HCT116 (cell line): ENCODE measurements around the gene TMEM174. TPM values are rescaled to one million over a fixed set of nuclear protein-coding genes. Genes with fewer than 3 reads are reported as not detected.

Source experiments
- ATAC-seq: fragments of 200-7000 bp; cut with Tn5 transposase; 2 replicates; pipeline ENCODE4 v1.9.1; 2020; ENCODE audit warnings: mild to moderate bottlenecking, moderate library complexity
- BruUV-seq: library from RNA; stranded (reverse); fragments of 400-500 nt; replicated peaks from 2 replicates; lab custom pipeline; 2021; lab: Mats Ljungman, UMichigan
- CTCF ChIA-PET: fragments of 300-600 bp; sonication (Branson Sonifier 250); formaldehyde crosslinking; loops from one replicate; lab custom pipeline; 2021; ENCODE audit warnings: antibody characterized with exemption; lab: Charles Lee
- POLR2A ChIA-PET: fragments of 300-600, 350-600 bp; sonication (Branson Sonifier 250); formaldehyde crosslinking; loops from one replicate; lab custom pipeline; 2021; ENCODE audit warnings: antibody characterized with exemption; lab: Charles Lee
- RAD21 ChIA-PET, 2 experiments: fragments of 300-600 bp; sonication (Branson Sonifier 250); formaldehyde crosslinking; loops; one replicate each; lab custom pipeline; 2023; ENCODE audit warnings: low total read pairs in 2 of 2; ENCODE audit not compliant: uncharacterized antibody in 2 of 2, unreplicated experiment in 2 of 2, low non-redundant PET in 1 of 2; lab: Charles Lee
- DNase-seq: peaks from one replicate; pipeline ENCODE4 v3.0.0-alpha.2; 2010; ENCODE audit warnings: low read depth, low spot score
- H2AFZ ChIP-seq: fragments of 200-600 bp; shearing (Covaris generic), sonication (generic); 2 replicates; pipeline ENCODE4 v1.6.1; 2017; ENCODE audit warnings: low read depth, mixed run types, mixed read lengths, antibody characterized with exemption, low read length; ENCODE audit not compliant: poor library complexity, severe bottlenecking
- H3K27ac ChIP-seq: 2 replicates; pipeline ENCODE4 v1.5.1; 2012; ENCODE audit warnings: low read depth, low read length
- H3K27me3 ChIP-seq: fragments of 200-600 bp; sonication (generic); 2 replicates; pipeline ENCODE4 v1.6.1; 2016; ENCODE audit warnings: mixed run types, low read length, mixed read lengths; ENCODE audit not compliant: insufficient read depth
- H3K36me3 ChIP-seq, 2 experiments: fragments of 200-500 bp in 1 of 2; fragments of 200-600 bp in 1 of 2; sonication (Bioruptor generic) in 1 of 2; sonication (generic) in 1 of 2; 2 replicates each; pipeline versions ENCODE4 v1.5.1 to v1.6.1; 2014 to 2016; ENCODE audit warnings: low read length in 2 of 2, inconsistent platforms in 1 of 2, mixed read lengths in 1 of 2, mixed run types in 1 of 2; ENCODE audit not compliant: insufficient read depth in 2 of 2, control insufficient read depth in 1 of 2
- H3K4me1 ChIP-seq, 2 experiments: fragments of 200-600 bp in 1 of 2; sonication (generic) in 1 of 2; 2 replicates each; pipeline versions ENCODE4 v1.5.1 to v1.6.1; 2012 to 2017; ENCODE audit warnings: low read length in 2 of 2, inconsistent platforms in 1 of 2, mild to moderate bottlenecking in 1 of 2, mixed read lengths in 1 of 2, mixed run types in 1 of 2, moderate library complexity in 1 of 2; ENCODE audit not compliant: insufficient read depth in 2 of 2, control insufficient read depth in 1 of 2
- H3K4me2 ChIP-seq: fragments of 200-600 bp; sonication (generic); 2 replicates; pipeline ENCODE4 v1.6.1; 2017; ENCODE audit warnings: mixed run types, low read length, mixed read lengths
- H3K4me3 ChIP-seq, 2 experiments: fragments of 200-600 bp in 1 of 2; sonication (generic) in 1 of 2; replicated peaks in 1 of 2; 2 replicates each; pipeline ENCODE4 v1.5.1; 2011 to 2016; ENCODE audit warnings: low read length in 2 of 2, control low read depth in 1 of 2, low read depth in 1 of 2, mild to moderate bottlenecking in 1 of 2, mixed read lengths in 1 of 2, mixed run types in 1 of 2
- H3K79me2 ChIP-seq: fragments of 200-600 bp; sonication (generic); 2 replicates; pipeline ENCODE4 v1.6.1; 2017; ENCODE audit warnings: mild to moderate bottlenecking, mixed run types, low read length, moderate library complexity, mixed read lengths; ENCODE audit not compliant: insufficient read depth
- H3K9ac ChIP-seq: fragments of 200-600 bp; sonication (generic); 2 replicates; pipeline ENCODE4 v1.6.1; 2016; ENCODE audit warnings: low read length, mixed read lengths
- H3K9me2 ChIP-seq: fragments of 200-600 bp; sonication (generic), shearing (Covaris generic); 2 replicates; pipeline ENCODE4 v1.6.1; 2017; ENCODE audit warnings: mixed run types, mild to moderate bottlenecking, moderate library complexity; ENCODE audit not compliant: insufficient read depth
- H3K9me3 ChIP-seq, 2 experiments: fragments of 200-500 bp in 1 of 2; fragments of 200-600 bp in 1 of 2; sonication (Bioruptor generic) in 1 of 2; sonication (generic) in 1 of 2; 2 replicates each; pipeline ENCODE4 v1.6.1; 2014 to 2017; ENCODE audit warnings: low read length in 2 of 2, mixed read lengths in 2 of 2, inconsistent platforms in 1 of 2, low read depth in 1 of 2, mild to moderate bottlenecking in 1 of 2, mixed run types in 1 of 2, moderate library complexity in 1 of 2; ENCODE audit not compliant: control insufficient read depth in 1 of 2, insufficient read depth in 1 of 2
- H4K20me1 ChIP-seq: fragments of 200-600 bp; sonication (generic), shearing (Covaris generic); 2 replicates; pipeline ENCODE4 v1.6.1; 2017; ENCODE audit warnings: mixed run types, mild to moderate bottlenecking, moderate library complexity; ENCODE audit not compliant: insufficient read depth
- ATF3 ChIP-seq: IDR thresholded peaks from 2 replicates; pipeline ENCODE4 v1.6.1; 2012
- EGR1 ChIP-seq: IDR thresholded peaks from 2 replicates; pipeline ENCODE4 v1.6.1; 2012; ENCODE audit warnings: low read depth
- ELF1 ChIP-seq: IDR thresholded peaks from 2 replicates; pipeline ENCODE4 v1.6.1; 2012; ENCODE audit warnings: low read depth, borderline replicate concordance
- EZH2 ChIP-seq: fragments of 200-600 bp; sonication (generic); IDR thresholded peaks from 2 replicates; pipeline ENCODE4 v1.6.1; 2017; ENCODE audit warnings: antibody characterized with exemption, mixed run types
- EZH2phosphoT487 ChIP-seq: fragments of 200-600 bp; IDR thresholded peaks from 2 replicates; pipeline ENCODE4 v1.6.1; 2018; ENCODE audit warnings: antibody characterized with exemption, borderline replicate concordance
- FOSL1 ChIP-seq: IDR thresholded peaks from 2 replicates; pipeline ENCODE4 v1.6.1; 2012; ENCODE audit warnings: low read depth
- MAX ChIP-seq: IDR thresholded peaks from 2 replicates; pipeline ENCODE4 v1.6.1; 2012
- POLR2AphosphoS5 ChIP-seq: IDR thresholded peaks from 2 replicates; pipeline ENCODE4 v1.6.1; 2011; ENCODE audit warnings: mild to moderate bottlenecking, low read depth, low read length, moderate library complexity
- RAD21 ChIP-seq: IDR thresholded peaks from 2 replicates; pipeline ENCODE4 v1.6.1; 2012; ENCODE audit warnings: low read depth, mild to moderate bottlenecking
- SP1 ChIP-seq: IDR thresholded peaks from 2 replicates; pipeline ENCODE4 v1.6.1; 2012; ENCODE audit warnings: low read depth
- SRF ChIP-seq: IDR thresholded peaks from 2 replicates; pipeline ENCODE4 v1.6.1; 2012; ENCODE audit warnings: low read depth
- TCF7L2 ChIP-seq: IDR thresholded peaks from 2 replicates; pipeline ENCODE4 v1.7.0; 2011; ENCODE audit warnings: borderline replicate concordance, inconsistent platforms; ENCODE audit not compliant: insufficient read depth, insufficient read length; ENCODE audit errors: extremely low read depth
- YY1 ChIP-seq: IDR thresholded peaks from 2 replicates; pipeline ENCODE4 v1.6.1; 2011; ENCODE audit warnings: low read length, low read depth, moderate library complexity, mild to moderate bottlenecking; ENCODE audit not compliant: insufficient replicate concordance; ENCODE audit errors: extremely low read depth
- ZFX ChIP-seq: fragments of 450-650 bp; IDR thresholded peaks from 2 replicates; pipeline ENCODE4 v1.6.1; 2017
- intact Hi-C: fragments of 100-400 bp; cut with micrococcal nuclease; formaldehyde crosslinking; loops from 2 replicates; pipeline ENCODE4 v1.10.0; 2022
- total RNA-seq: library from RNA; stranded (reverse); gene quantifications from one replicate; pipeline ENCODE4 v1.2.1, GENCODE V29; 2021; ENCODE audit not compliant: unreplicated experiment
- TF ChIP-seq, protein P1 (sequence below): IDR thresholded peaks from 2 replicates; pipeline ENCODE4 v1.6.1; 2011; ENCODE audit warnings: mild to moderate bottlenecking, low read length, moderate library complexity; ENCODE audit not compliant: insufficient replicate concordance; ENCODE audit errors: extremely low read depth

The TMEM174 gene
- total RNA-seq, 1 experiment from 2014 or later, result not detected

- TF ChIP-seq TCF7L2, result no peak
- no peak for TF ChIP-seq ELF1
- no peak for TF ChIP-seq EZH2
- no peak for TF ChIP-seq EZH2phosphoT487
- no peak for TF ChIP-seq EGR1
Observed at GRCh38 chr5:73154208-73155006, 18.6 kb upstream of the TMEM174 start (continued).

DNA sequence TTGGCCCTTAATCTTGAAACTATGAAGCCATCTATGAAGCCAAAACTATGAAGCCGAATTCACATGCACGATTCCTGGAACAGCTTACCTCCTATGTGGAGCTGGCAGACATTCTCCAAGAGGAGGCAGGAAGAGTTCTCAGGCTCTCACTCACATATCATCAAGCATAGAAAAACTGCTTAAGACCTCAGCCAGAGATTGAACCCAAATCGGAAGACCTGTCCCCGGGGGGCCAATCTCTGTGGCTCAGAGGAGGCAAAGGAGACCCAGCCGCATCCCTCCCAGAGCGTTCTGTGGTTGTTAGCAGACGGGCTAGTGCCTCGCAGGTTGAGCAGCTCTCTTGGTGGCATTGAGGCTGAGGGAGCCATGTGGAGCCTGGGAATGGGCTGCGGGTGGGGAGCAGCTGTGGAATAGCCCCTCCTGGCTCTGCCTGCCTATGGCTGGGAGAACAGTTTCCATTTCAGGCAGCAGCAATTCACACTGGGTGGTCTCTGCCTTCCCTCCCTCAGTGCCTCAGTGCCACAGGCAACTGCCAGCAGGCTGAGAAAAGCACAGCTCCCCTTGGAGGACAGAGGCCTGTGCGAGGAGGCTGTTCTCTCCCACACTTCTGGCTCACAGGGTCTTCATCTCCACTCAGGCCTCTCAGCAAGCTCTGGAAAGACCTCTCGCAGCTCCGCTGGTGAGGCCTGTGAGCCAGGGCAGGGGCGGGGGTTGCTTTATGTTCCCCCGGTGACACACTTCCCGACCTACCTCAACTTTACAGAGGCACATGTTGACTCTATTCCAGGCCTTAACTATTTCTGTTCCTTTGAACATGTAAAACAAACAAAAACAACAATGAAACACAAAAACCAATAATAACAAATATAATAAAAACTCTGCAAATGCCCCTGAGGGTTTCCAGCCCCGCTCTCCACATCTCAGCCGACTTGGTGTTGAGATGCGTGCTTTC lies 17.4 kb upstream of the TMEM174 start:
- TF ChIP-seq FOSL1 (no peak), YY1 (no peak), SRF (no peak), MAX (no peak), ZFX (no peak), RAD21 (no peak), POLR2AphosphoS5 (no peak), ATF3 (no peak), SP1 (no peak)
- TF ChIP-seq, protein P1, sequence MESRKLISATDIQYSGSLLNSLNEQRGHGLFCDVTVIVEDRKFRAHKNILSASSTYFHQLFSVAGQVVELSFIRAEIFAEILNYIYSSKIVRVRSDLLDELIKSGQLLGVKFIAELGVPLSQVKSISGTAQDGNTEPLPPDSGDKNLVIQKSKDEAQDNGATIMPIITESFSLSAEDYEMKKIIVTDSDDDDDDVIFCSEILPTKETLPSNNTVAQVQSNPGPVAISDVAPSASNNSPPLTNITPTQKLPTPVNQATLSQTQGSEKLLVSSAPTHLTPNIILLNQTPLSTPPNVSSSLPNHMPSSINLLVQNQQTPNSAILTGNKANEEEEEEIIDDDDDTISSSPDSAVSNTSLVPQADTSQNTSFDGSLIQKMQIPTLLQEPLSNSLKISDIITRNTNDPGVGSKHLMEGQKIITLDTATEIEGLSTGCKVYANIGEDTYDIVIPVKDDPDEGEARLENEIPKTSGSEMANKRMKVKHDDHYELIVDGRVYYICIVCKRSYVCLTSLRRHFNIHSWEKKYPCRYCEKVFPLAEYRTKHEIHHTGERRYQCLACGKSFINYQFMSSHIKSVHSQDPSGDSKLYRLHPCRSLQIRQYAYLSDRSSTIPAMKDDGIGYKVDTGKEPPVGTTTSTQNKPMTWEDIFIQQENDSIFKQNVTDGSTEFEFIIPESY, result no peak
- CTCF ChIA-PET, result no interaction called here
- POLR2A ChIA-PET, result no interaction called here

More for the DNA sequence above, 17.4 kb upstream of the TMEM174 start:
- Histone ChIP-seq H3K4me3 (no peak overlapping the region), H2AFZ (no peak overlapping the region), H3K27ac (no peak overlapping the region), H3K4me1 (no peaks in the 10 kb centered on the region), H4K20me1 (no peaks in the 10 kb centered on the region), H3K9ac (no peak overlapping the region), H3K36me3 (no peaks in the 10 kb centered on the region), H3K4me2 (no peak overlapping the region), H3K79me2 (no peaks in the 10 kb centered on the region), H3K27me3 (no peaks in the 10 kb centered on the region), H3K9me2 (no peaks in the 10 kb centered on the region), H3K9me3 (no peaks in the 10 kb centered on the region)
- DNase-seq, result no peak
- ATAC-seq, result no peak
- intact Hi-C loops, result no loop called here
- no TSS peak for BruUV-seq
- RAD21 ChIA-PET, result no interaction called here
